Activated CD4-positive, alpha-beta T cell treated with anti-CD3 and anti-CD28 coated beads for 36 hours (primary cell): ENCODE results near the gene KRT39. TPM values are rescaled to one million over a fixed set of nuclear protein-coding genes. Genes with fewer than 3 reads are reported as not detected.

Source experiments
- ATAC-seq: fragments of 200-7000 bp; cut with Tn5 transposase; one replicate; pipeline ENCODE4 v1.10.0; 2021; ENCODE audit warnings: mild to moderate bottlenecking, moderate library complexity
- CTCF ChIA-PET: fragments of 350-600 bp; sonication (Branson Sonifier 250); formaldehyde crosslinking; loops from one replicate; lab custom pipeline; 2021; ENCODE audit warnings: antibody characterized with exemption; lab: Charles Lee
- POLR2A ChIA-PET: fragments of 350-600 bp; sonication (Branson Sonifier 250); formaldehyde crosslinking; loops from one replicate; lab custom pipeline; 2021; ENCODE audit warnings: antibody characterized with exemption, inconsistent platforms; lab: Charles Lee
- DNase-seq: peaks from one replicate; pipeline ENCODE4 v3.0.0-alpha.2; 2020
- H3K27ac Mint-ChIP-seq: one replicate; pipeline ENCODE4 v1.8.0; 2021; ENCODE audit warnings: mixed read lengths
- H3K27me3 Mint-ChIP-seq: one replicate; pipeline ENCODE4 v1.8.0; 2021; ENCODE audit warnings: mixed read lengths
- H3K36me3 Mint-ChIP-seq: one replicate; pipeline ENCODE4 v1.8.0; 2021; ENCODE audit warnings: low read depth, mixed read lengths
- H3K4me1 Mint-ChIP-seq: one replicate; pipeline ENCODE4 v1.8.0; 2021; ENCODE audit warnings: mixed read lengths
- H3K4me3 Mint-ChIP-seq: one replicate; pipeline ENCODE4 v1.8.0; 2021; ENCODE audit warnings: mild to moderate bottlenecking, moderate library complexity, mixed read lengths
- H3K9me3 Mint-ChIP-seq: one replicate; pipeline ENCODE4 v1.8.0; 2021; ENCODE audit warnings: low read depth, mixed read lengths
- intact Hi-C, 2 experiments: fragments of 100-400 bp; cut with DNase I in 1 of 2; cut with micrococcal nuclease in 1 of 2; formaldehyde crosslinking; loops; one replicate each; pipeline versions ENCODE4 v1.14.2 to v1.15.1; 2022 to 2024; cut with DNase I, micrococcal nuclease
- total RNA-seq, 2 experiments: library from RNA; stranded (reverse); gene quantifications; one replicate each; pipeline ENCODE4 v1.2.3, GENCODE V29; 2021

The KRT39 gene
- total RNA-seq, 2 experiments from 2014 or later: not detected

DNA sequence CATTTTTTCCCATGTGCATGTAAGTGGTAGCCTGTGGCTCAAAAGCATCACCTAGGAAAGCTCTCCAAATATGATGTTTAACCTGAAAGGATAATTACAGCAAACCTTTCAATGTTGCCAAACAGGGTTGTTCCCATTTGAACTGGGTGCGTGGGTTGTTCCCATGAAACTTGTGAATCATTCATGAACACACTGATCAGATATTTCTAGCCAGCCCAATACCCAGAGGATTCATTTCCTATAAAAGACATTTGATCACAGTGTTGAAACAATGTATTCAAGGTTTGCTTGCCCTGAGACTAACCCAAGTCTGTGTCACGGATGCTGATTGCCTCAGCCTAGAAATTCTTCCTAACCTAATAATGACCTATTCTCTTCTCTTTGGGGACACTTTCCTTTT lies 12.9 kb downstream of the KRT39 start:
- no peaks in the 10 kb centered on the region for H3K36me3 Mint-ChIP-seq
- ATAC-seq: peak; percentile 64
- H3K9me3 Mint-ChIP-seq: no peaks in the 10 kb centered on the region
- DNase-seq: peak; percentile 23
- ChIA-PET CTCF (no interaction called here), POLR2A (no interaction called here)
- no peak overlapping the region for H3K27ac Mint-ChIP-seq
- peaks cover 23% of the 10 kb centered on the region for H3K27me3 Mint-ChIP-seq
- no peak overlapping the region for H3K4me3 Mint-ChIP-seq
- intact Hi-C loops: no loop called here
- no peaks in the 10 kb centered on the region for H3K4me1 Mint-ChIP-seq

- CTCF ChIA-PET: interaction anchor here (0.7 to 0.9 kb wide), 2 partner anchors 9 to 137 kb away, joined by 3 read pairs; no protein-coding TSS in a partner anchor
- Mint-ChIP-seq H3K27ac (no peak overlapping the region), H3K36me3 (no peaks in the 10 kb centered on the region), H3K4me3 (no peak overlapping the region), H3K4me1 (no peaks in the 10 kb centered on the region), H3K27me3 (peaks cover 30% of the 10 kb centered on the region), H3K9me3 (no peaks in the 10 kb centered on the region)
- POLR2A ChIA-PET: interaction anchor here (0.6 to 0.7 kb wide), 2 partner anchors 376 to 553 kb away, joined by 3 read pairs; partner anchors contain the start of gene KRT13
- no peak for DNase-seq
- intact Hi-C loops: no loop called here
- no peak for ATAC-seq
Observed at GRCh38 chr17:40952661-40953060, 14.1 kb downstream of the KRT39 start.

DNA sequence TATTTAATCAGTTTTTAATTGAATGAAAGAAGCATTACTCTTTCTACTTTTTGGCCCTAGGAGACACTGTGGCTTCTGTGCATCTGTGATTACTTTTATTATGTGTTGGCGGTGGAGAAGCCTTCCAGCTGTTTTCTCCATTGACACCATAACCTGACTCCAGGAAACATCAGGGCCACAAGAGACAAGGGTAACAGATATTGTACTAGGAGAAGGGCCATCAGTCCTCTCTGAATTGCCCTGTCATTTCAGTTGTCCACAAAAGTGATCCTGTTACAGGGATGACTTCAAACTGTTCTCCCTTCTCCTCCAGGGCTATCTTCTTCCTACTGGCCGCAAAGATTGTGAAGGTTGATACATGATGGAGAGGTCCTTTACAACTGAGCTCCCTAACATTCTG lies 14.6 kb downstream of the KRT39 start:
- no peak for DNase-seq

GRCh38 chr17:40951011-40951622 lies 15.6 kb downstream of the KRT39 start:
- intact Hi-C loops: no loop called here
- no peak overlapping the region for H3K27ac Mint-ChIP-seq
- H3K4me1 Mint-ChIP-seq: no peaks in the 10 kb centered on the region
- H3K4me3 Mint-ChIP-seq: no peak overlapping the region
- no peaks in the 10 kb centered on the region for H3K36me3 Mint-ChIP-seq
- DNase-seq: no peak
- ChIA-PET POLR2A (no interaction called here), CTCF (interaction anchor here (0.6 kb wide), 1 partner anchor 94 kb away, joined by 3 read pairs; no protein-coding TSS in a partner anchor)
- H3K9me3 Mint-ChIP-seq: no peaks in the 10 kb centered on the region
- peaks cover 41% of the 10 kb centered on the region for H3K27me3 Mint-ChIP-seq
- ATAC-seq: no peak

More for the DNA sequence above, 14.6 kb downstream of the KRT39 start:
- no peak for ATAC-seq
- no peak overlapping the region for H3K4me3 Mint-ChIP-seq
- no peaks in the 10 kb centered on the region for H3K36me3 Mint-ChIP-seq
- no peak overlapping the region for H3K27ac Mint-ChIP-seq
- H3K27me3 Mint-ChIP-seq: peaks cover 33% of the 10 kb centered on the region
- no peaks in the 10 kb centered on the region for H3K4me1 Mint-ChIP-seq
- ChIA-PET CTCF (interaction anchor here (0.7 kb wide), 1 partner anchor 9 kb away, joined by 3 read pairs; no protein-coding TSS in a partner anchor), POLR2A (interaction anchor here (0.7 kb wide), 1 partner anchor 553 kb away, joined by 3 read pairs; the partner anchor contains the start of gene KRT13)
- intact Hi-C loops: no loop called here
- no peaks in the 10 kb centered on the region for H3K9me3 Mint-ChIP-seq

GRCh38 chr17:40950176-40950575 lies 16.6 kb downstream of the KRT39 start:
- Mint-ChIP-seq H3K4me3 (no peak overlapping the region), H3K27ac (no peak overlapping the region), H3K36me3 (no peaks in the 10 kb centered on the region), H3K9me3 (no peaks in the 10 kb centered on the region), H3K27me3 (peaks cover 43% of the 10 kb centered on the region), H3K4me1 (no peaks in the 10 kb centered on the region)
- ChIA-PET CTCF (no interaction called here), POLR2A (no interaction called here)
- no peak for DNase-seq
- no peak for ATAC-seq
- intact Hi-C loops: no loop called here

DNA sequence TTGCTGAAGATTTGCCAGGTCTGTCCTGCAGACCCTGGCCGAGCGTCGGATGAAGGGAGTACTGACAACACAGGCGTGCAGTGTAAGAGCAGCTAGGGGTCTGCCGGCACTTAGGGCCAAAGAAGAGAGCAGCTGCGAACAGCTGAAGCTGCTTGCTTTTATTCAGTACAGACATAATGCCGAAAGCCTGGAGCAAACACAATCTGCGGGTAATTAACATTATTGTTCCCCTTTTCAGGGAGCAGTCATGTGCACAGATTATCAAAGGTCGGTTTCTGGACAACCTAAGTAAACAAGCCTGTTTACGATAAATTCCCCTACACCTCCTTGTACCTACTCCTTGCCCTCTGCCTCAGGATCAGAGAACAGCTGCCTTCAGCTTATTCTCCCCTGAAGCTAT lies 17.3 kb downstream of the KRT39 start:
- ATAC-seq: no peak
- peaks cover 44% of the 10 kb centered on the region for H3K27me3 Mint-ChIP-seq
- CTCF ChIA-PET: no interaction called here

GRCh38 chr17:40947929-40948328 lies 18.8 kb downstream of the KRT39 start:
- intact Hi-C loops: no loop called here
- no peak overlapping the region for H3K27ac Mint-ChIP-seq
- POLR2A ChIA-PET: no interaction called here
- no peak for DNase-seq
- no peaks in the 10 kb centered on the region for H3K9me3 Mint-ChIP-seq
- CTCF ChIA-PET: interaction anchor here (1.3 kb wide), 1 partner anchor 601 kb away, joined by 5 read pairs; no protein-coding TSS in a partner anchor
- no peak for ATAC-seq
- no peak overlapping the region for H3K4me3 Mint-ChIP-seq
- no peaks in the 10 kb centered on the region for H3K36me3 Mint-ChIP-seq
- H3K4me1 Mint-ChIP-seq: no peaks in the 10 kb centered on the region
- H3K27me3 Mint-ChIP-seq: peaks cover 48% of the 10 kb centered on the region

More for the DNA sequence above, 17.3 kb downstream of the KRT39 start:
- H3K27ac Mint-ChIP-seq: no peak overlapping the region
- H3K9me3 Mint-ChIP-seq: no peaks in the 10 kb centered on the region
- H3K4me3 Mint-ChIP-seq: no peak overlapping the region
- DNase-seq: no peak
- POLR2A ChIA-PET: no interaction called here
- no peaks in the 10 kb centered on the region for H3K4me1 Mint-ChIP-seq
- intact Hi-C loops: no loop called here
- H3K36me3 Mint-ChIP-seq: no peaks in the 10 kb centered on the region

DNA sequence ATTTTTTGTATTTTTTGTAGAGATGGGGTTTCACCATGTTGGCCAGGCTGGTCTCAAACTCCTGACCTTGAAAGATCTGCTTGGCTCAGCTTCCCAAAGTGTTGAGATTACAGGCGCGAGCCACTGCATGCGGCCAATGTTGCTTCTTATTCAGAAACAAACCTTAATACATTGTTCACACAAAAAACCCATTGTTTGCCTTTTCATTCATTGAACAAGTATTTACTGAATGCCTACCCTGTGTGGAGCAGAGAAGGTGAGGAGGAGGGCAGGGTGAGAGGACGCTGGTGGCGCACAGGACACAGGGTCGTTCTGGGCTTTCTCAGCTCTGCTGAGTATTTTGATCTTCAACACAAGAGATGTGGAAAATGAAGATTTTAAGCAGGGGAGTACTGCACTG lies 21.3 kb downstream of the KRT39 start:
- DNase-seq (no peak), ATAC-seq (no peak)
- CTCF ChIA-PET: interaction anchor here (1.5 kb wide), 1 partner anchor 717 kb away, joined by 4 read pairs; no protein-coding TSS in a partner anchor
- POLR2A ChIA-PET: no interaction called here
- H3K36me3 Mint-ChIP-seq: no peaks in the 10 kb centered on the region
- H3K9me3 Mint-ChIP-seq: no peaks in the 10 kb centered on the region
- intact Hi-C loops: no loop called here
- H3K27ac Mint-ChIP-seq: no peak overlapping the region
- H3K4me1 Mint-ChIP-seq: no peaks in the 10 kb centered on the region
- H3K4me3 Mint-ChIP-seq: no peak overlapping the region
- peaks cover 44% of the 10 kb centered on the region for H3K27me3 Mint-ChIP-seq

- Mint-ChIP-seq H3K36me3 (no peaks in the 10 kb centered on the region), H3K27ac (no peak overlapping the region), H3K27me3 (peaks cover 39% of the 10 kb centered on the region), H3K4me3 (no peak overlapping the region), H3K9me3 (no peaks in the 10 kb centered on the region), H3K4me1 (no peaks in the 10 kb centered on the region)
- intact Hi-C loops: no loop called here
- ATAC-seq (no peak), DNase-seq (no peak)
- ChIA-PET CTCF (interaction anchor here (1.5 kb wide), 1 partner anchor 718 kb away, joined by 4 read pairs; no protein-coding TSS in a partner anchor), POLR2A (no interaction called here)
Observed at GRCh38 chr17:40944531-40944930, 22.2 kb downstream of the KRT39 start.

- CTCF ChIA-PET: no interaction called here
- DNase-seq (no peak), ATAC-seq (no peak)
- POLR2A ChIA-PET: no interaction called here
- no peak overlapping the region for H3K4me3 Mint-ChIP-seq
- no peak overlapping the region for H3K27ac Mint-ChIP-seq
- peaks cover under 1% of the 10 kb centered on the region for H3K4me1 Mint-ChIP-seq
- intact Hi-C loops: no loop called here
- H3K9me3 Mint-ChIP-seq: no peaks in the 10 kb centered on the region
- peaks cover 33% of the 10 kb centered on the region for H3K27me3 Mint-ChIP-seq
- no peaks in the 10 kb centered on the region for H3K36me3 Mint-ChIP-seq
Observed at GRCh38 chr17:40942553-40942952, 24.2 kb downstream of the KRT39 start.

- Mint-ChIP-seq H3K27me3 (peaks cover 20% of the 10 kb centered on the region), H3K9me3 (no peaks in the 10 kb centered on the region), H3K36me3 (no peaks in the 10 kb centered on the region), H3K4me3 (no peak overlapping the region), H3K27ac (no peak overlapping the region), H3K4me1 (peaks cover 3% of the 10 kb centered on the region)
- intact Hi-C loops: no loop called here
- ChIA-PET CTCF (no interaction called here), POLR2A (no interaction called here)
- DNase-seq (no peak), ATAC-seq (no peak)
Observed at GRCh38 chr17:40940266-40940665, 26.5 kb downstream of the KRT39 start.

- no peak for ATAC-seq
Observed at GRCh38 chr17:40938981-40939380, 27.8 kb downstream of the KRT39 start.

More at GRCh38 chr17:40938981-40939380, 27.8 kb downstream of the KRT39 start:
- no peaks in the 10 kb centered on the region for H3K36me3 Mint-ChIP-seq
- H3K9me3 Mint-ChIP-seq: no peaks in the 10 kb centered on the region
- no peak overlapping the region for H3K27ac Mint-ChIP-seq
- ChIA-PET POLR2A (no interaction called here), CTCF (interaction anchor here (0.6 kb wide), 1 partner anchor 378 kb away, joined by 3 read pairs; no protein-coding TSS in a partner anchor)
- H3K4me1 Mint-ChIP-seq: peaks cover 3% of the 10 kb centered on the region
- H3K27me3 Mint-ChIP-seq: peaks cover 21% of the 10 kb centered on the region
- no peak overlapping the region for H3K4me3 Mint-ChIP-seq
- no peak for DNase-seq
- intact Hi-C loops: no loop called here
